DMS53 treated with DMSO at 0.1 percent for 48 hours (cell line): ENCODE data around the gene FOLR3.
"Not testable (repeated sequence)": the region's sequence is repeated elsewhere in the genome, so short reads cannot be mapped to it uniquely, and the experiment has no call there.

ENCODE experiments used
- DNase-seq: peaks from one replicate; lab custom pipeline; 2025; ENCODE audit not compliant: unreplicated experiment; lab: John Stamatoyannopoulos, UW

The FOLR3 gene

GRCh38 chr11:72162891-72163492 is 27.5 kb downstream of the FOLR3 start:
- no peak for DNase-seq

GRCh38 chr11:72164187-72164586 is 28.7 kb downstream of the FOLR3 start:
- not testable (repeated sequence) for DNase-seq

- DNase-seq, result not testable (repeated sequence)
Observed at GRCh38 chr11:72169046-72169555, 33.6 kb downstream of the FOLR3 start.

GRCh38 chr11:72169754-72170153 is 34.2 kb downstream of the FOLR3 start:
- not testable (repeated sequence) for DNase-seq

GRCh38 chr11:72172043-72172442 is 36.5 kb downstream of the FOLR3 start:
- not testable (repeated sequence) for DNase-seq

- no peak for DNase-seq
Observed at GRCh38 chr11:72173291-72173690, 37.8 kb downstream of the FOLR3 start.

- DNase-seq, result no peak
Observed at GRCh38 chr11:72174302-72175070, 39.0 kb downstream of the FOLR3 start.

GRCh38 chr11:72177656-72178055 is 42.1 kb downstream of the FOLR3 start:
- DNase-seq, result no peak

- DNase-seq, result no peak
Observed at GRCh38 chr11:72179049-72179803, 43.7 kb downstream of the FOLR3 start.

GRCh38 chr11:72179804-72180396 is 44.4 kb downstream of the FOLR3 start:
- no peak for DNase-seq

GRCh38 chr11:72180892-72181552 is 45.5 kb downstream of the FOLR3 start:
- DNase-seq, result not testable (repeated sequence)

GRCh38 chr11:72181553-72181958 is 46.0 kb downstream of the FOLR3 start:
- not testable (repeated sequence) for DNase-seq

GRCh38 chr11:72188267-72188666 is 52.7 kb downstream of the FOLR3 start:
- DNase-seq, result no peak
